ENCODE data around the gene YPEL5.

The YPEL5 gene

GRCh38 chr2:30205456-30205855 lies 58.6 kb downstream of the YPEL5 start:
- DNase-seq (ENCODE audit: low read depth in 2 of 2), result no peak

GRCh38 chr2:30206461-30207430 lies 59.9 kb downstream of the YPEL5 start:
- no peak for DNase-seq (ENCODE audit: low read depth in 2 of 2)

- no peak for DNase-seq (ENCODE audit: low read depth in 2 of 2)
These were observed 61.6 kb downstream of the YPEL5 start for GRCh38 chr2:30208453-30208852.

GRCh38 chr2:30209227-30209626 lies 62.4 kb downstream of the YPEL5 start:
- no peak for DNase-seq (ENCODE audit: low read depth in 2 of 2)
